ENCODE data around the gene NTN5. TPM values are rescaled to one million over a fixed set of nuclear protein-coding genes. Genes with fewer than 3 reads are reported as not detected.

Gene NTN5
- total RNA-seq, 2 experiments from 2014 or later: 0.16 to 0.53 TPM

- intact Hi-C loops (cut with micrococcal nuclease; ENCODE audit: unreplicated experiment): no loop called here
- no peaks in the 10 kb centered on the region for H3K9me3 ChIP-seq (ENCODE audit: low read length)
- peak overlapping the region; percentile 90; the same call in 1 of the 2 replicates for H2AFZ ChIP-seq (ENCODE audit: low read length)
- no peak for DNase-seq (ENCODE audit: low spot score)
- H3K36me3 ChIP-seq (ENCODE audit: insufficient read depth, low read length): no peaks in the 10 kb centered on the region
- TF ChIP-seq EZH2phosphoT487 (IDR thresholded peaks at IDR 0.05; ENCODE audit: borderline replicate concordance, low read depth, low read length): no peak
- TF ChIP-seq CTCF (conservative IDR thresholded peaks at IDR 0.05; ENCODE audit: low read length): no peak
- no peaks in the 10 kb centered on the region for H4K20me1 ChIP-seq (ENCODE audit: insufficient read depth, low read length)
- no TSS peak for BruUV-seq (replicated peaks)
- peaks cover 11% of the 10 kb centered on the region for H3K4me1 ChIP-seq (ENCODE audit: insufficient read depth, low read length, poor library complexity, severe bottlenecking)
- no peak overlapping the region for H3K27ac ChIP-seq (ENCODE audit: low read depth, low read length, poor library complexity, severe bottlenecking)
- ChIA-PET POLR2A (no interaction called here), CTCF (ENCODE audit: unreplicated experiment) (no interaction called here)
- no peaks in the 10 kb centered on the region for H3K79me2 ChIP-seq (ENCODE audit: insufficient read depth, low read depth, low read length)
- H3K9me2 ChIP-seq (ENCODE audit: insufficient read depth, low read length): no peaks in the 10 kb centered on the region
- no peak overlapping the region for H3K4me3 ChIP-seq (ENCODE audit: low read depth, low read length, poor library complexity, severe bottlenecking)
- H3K4me2 ChIP-seq (ENCODE audit: low read length): no peak overlapping the region
Observed at GRCh38 chr19:48661711-48662090, 11.1 kb downstream of the NTN5 start.

GRCh38 chr19:48660852-48661710, 11.7 kb downstream of the NTN5 start:
- Histone ChIP-seq H2AFZ (ENCODE audit: low read length) (peak overlapping the region; percentile 90), H3K79me2 (ENCODE audit: insufficient read depth, low read depth, low read length) (no peaks in the 10 kb centered on the region), H3K9me2 (ENCODE audit: insufficient read depth, low read length) (no peaks in the 10 kb centered on the region), H4K20me1 (ENCODE audit: insufficient read depth, low read length) (no peaks in the 10 kb centered on the region), H3K4me1 (ENCODE audit: insufficient read depth, low read length, poor library complexity, severe bottlenecking) (peaks cover 11% of the 10 kb centered on the region), H3K36me3 (ENCODE audit: insufficient read depth, low read length) (no peaks in the 10 kb centered on the region), H3K27ac (ENCODE audit: low read depth, low read length, poor library complexity, severe bottlenecking) (peak overlapping the region; percentile 57), H3K4me3 (ENCODE audit: low read depth, low read length, poor library complexity, severe bottlenecking) (peak overlapping the region; percentile 27), H3K9me3 (ENCODE audit: low read length) (no peaks in the 10 kb centered on the region), H3K4me2 (ENCODE audit: low read length) (peak overlapping the region; percentile 46)
- peak; percentile 99 for DNase-seq (ENCODE audit: low spot score)
- TF ChIP-seq EZH2phosphoT487 (IDR thresholded peaks at IDR 0.05; ENCODE audit: borderline replicate concordance, low read depth, low read length) (no peak), CTCF (conservative IDR thresholded peaks at IDR 0.05; ENCODE audit: low read length) (no peak)
- no TSS peak for BruUV-seq (replicated peaks)
- ChIA-PET POLR2A (no interaction called here), CTCF (ENCODE audit: unreplicated experiment) (no interaction called here)
- intact Hi-C loops (cut with micrococcal nuclease; ENCODE audit: unreplicated experiment): no loop called here

- TF ChIP-seq CTCF (conservative IDR thresholded peaks at IDR 0.05; ENCODE audit: low read length) (no peak), EZH2phosphoT487 (IDR thresholded peaks at IDR 0.05; ENCODE audit: borderline replicate concordance, low read depth, low read length) (no peak)
- Histone ChIP-seq H3K4me1 (ENCODE audit: insufficient read depth, low read length, poor library complexity, severe bottlenecking) (peaks cover 11% of the 10 kb centered on the region), H3K4me3 (ENCODE audit: low read depth, low read length, poor library complexity, severe bottlenecking) (no peak overlapping the region), H2AFZ (ENCODE audit: low read length) (no peak overlapping the region), H3K4me2 (ENCODE audit: low read length) (no peak overlapping the region), H3K27ac (ENCODE audit: low read depth, low read length, poor library complexity, severe bottlenecking) (no peak overlapping the region), H3K36me3 (ENCODE audit: insufficient read depth, low read length) (no peaks in the 10 kb centered on the region), H3K9me2 (ENCODE audit: insufficient read depth, low read length) (no peaks in the 10 kb centered on the region), H3K79me2 (ENCODE audit: insufficient read depth, low read depth, low read length) (no peaks in the 10 kb centered on the region), H3K9me3 (ENCODE audit: low read length) (no peaks in the 10 kb centered on the region), H4K20me1 (ENCODE audit: insufficient read depth, low read length) (no peaks in the 10 kb centered on the region)
- intact Hi-C loops (cut with micrococcal nuclease; ENCODE audit: unreplicated experiment): no loop called here
- POLR2A ChIA-PET: no interaction called here
- CTCF ChIA-PET (ENCODE audit: unreplicated experiment): no interaction called here
- no TSS peak for BruUV-seq (replicated peaks)
- DNase-seq (ENCODE audit: low spot score): no peak
Observed at GRCh38 chr19:48659768-48660167, 13.0 kb downstream of the NTN5 start.
